Measurements from ENCODE around the gene SPEM1.

SPEM1 gene

GRCh38 chr17:7403043-7403726 is 16.9 kb upstream of the SPEM1 start:
- H3K27ac ChIP-seq (replicated peaks; ENCODE audit: low read length): peak overlapping the region; percentile 97
- H3K18ac ChIP-seq (ENCODE audit: low read length): peak overlapping the region; percentile 39
- H2AK5ac ChIP-seq (ENCODE audit: low read depth, low read length): no peak overlapping the region
- no peak overlapping the region for H4K8ac ChIP-seq (ENCODE audit: low read depth, low read length)
- H3K14ac ChIP-seq (ENCODE audit: low read length): no peak overlapping the region
- peaks cover 2 to 12% of the 10 kb centered on the region in 2 donors for H3K36me3 ChIP-seq (replicated peaks in 1 of 2; ENCODE audit: control insufficient read depth in 2 of 2, insufficient read depth in 2 of 2, low read length in 2 of 2)
- no peaks in the 10 kb centered on the region for H3K27me3 ChIP-seq (ENCODE audit: control insufficient read depth in 3 of 3, insufficient read depth in 3 of 3, low read depth in 1 of 3, low read length in 3 of 3)
- WGBS, 2 donors (ENCODE audit: extremely low coverage in 2 of 2, insufficient read length in 2 of 2, insufficient replicate concordance in 1 of 2): no CpG with 5 or more reads among the region's 16 CpGs
- no peaks in the 10 kb centered on the region for H3K9me3 ChIP-seq (replicated peaks in 1 of 2; ENCODE audit: control insufficient read depth in 2 of 2, insufficient read depth in 1 of 2, low read depth in 1 of 2, low read length in 2 of 2)
- peaks cover 10% of the 10 kb centered on the region for H3K79me1 ChIP-seq (ENCODE audit: low read depth, low read length)
- no peak overlapping the region for H3K4ac ChIP-seq (ENCODE audit: low read length)
- no peak overlapping the region for H3K23ac ChIP-seq (ENCODE audit: low read depth, low read length, poor library complexity)
- peak overlapping the region; percentile 82 for H2BK15ac ChIP-seq (ENCODE audit: low read length)
- H3K4me2 ChIP-seq (ENCODE audit: insufficient read depth, low read length, poor library complexity, severe bottlenecking): peak overlapping the region; percentile 72
- H3K4me1 ChIP-seq (ENCODE audit: control insufficient read depth in 2 of 2, insufficient read depth in 1 of 2, low read depth in 1 of 2, low read length in 2 of 2): peaks cover 14 to 25% of the 10 kb centered on the region in 2 donors
- peak overlapping the region; percentile 98 for H2BK5ac ChIP-seq (ENCODE audit: low read length)
- DNase-seq (ENCODE audit: low spot score): peak; percentile 67
- peak overlapping the region; percentile 74 to 88 for H3K4me3 ChIP-seq (ENCODE audit: low read length in 2 of 2)
- peak overlapping the region; percentile 32 for H4K91ac ChIP-seq (ENCODE audit: low read depth, low read length, poor library complexity)
- H2BK120ac ChIP-seq (ENCODE audit: low read depth, low read length): no peak overlapping the region
- H2BK12ac ChIP-seq (ENCODE audit: low read length): no peak overlapping the region
- H3K9ac ChIP-seq (ENCODE audit: low read depth, low read length, poor library complexity): peak overlapping the region; percentile 92
- H2AFZ ChIP-seq (ENCODE audit: low read length): peak overlapping the region; percentile 89

GRCh38 chr17:7403727-7403976 is 16.5 kb upstream of the SPEM1 start:
- Histone ChIP-seq H3K9ac (ENCODE audit: low read depth, low read length, poor library complexity) (peak overlapping the region; percentile 92), H2BK120ac (ENCODE audit: low read depth, low read length) (no peak overlapping the region), H2AK5ac (ENCODE audit: low read depth, low read length) (no peak overlapping the region), H3K4me2 (ENCODE audit: insufficient read depth, low read length, poor library complexity, severe bottlenecking) (peak overlapping the region; percentile 72), H3K9me3 (replicated peaks in 1 of 2; ENCODE audit: control insufficient read depth in 2 of 2, insufficient read depth in 1 of 2, low read depth in 1 of 2, low read length in 2 of 2) (no peaks in the 10 kb centered on the region), H3K4me1 (ENCODE audit: control insufficient read depth in 2 of 2, insufficient read depth in 1 of 2, low read depth in 1 of 2, low read length in 2 of 2) (peaks cover 14 to 25% of the 10 kb centered on the region in 2 donors), H2BK5ac (ENCODE audit: low read length) (peak overlapping the region; percentile 98), H3K4ac (ENCODE audit: low read length) (no peak overlapping the region), H4K91ac (ENCODE audit: low read depth, low read length, poor library complexity) (no peak overlapping the region), H3K27me3 (ENCODE audit: control insufficient read depth in 3 of 3, insufficient read depth in 3 of 3, low read depth in 1 of 3, low read length in 3 of 3) (no peaks in the 10 kb centered on the region), H3K27ac (replicated peaks; ENCODE audit: low read length) (peak overlapping the region; percentile 97), H3K23ac (ENCODE audit: low read depth, low read length, poor library complexity) (peak overlapping the region; percentile 96), H3K14ac (ENCODE audit: low read length) (no peak overlapping the region), H3K18ac (ENCODE audit: low read length) (peak overlapping the region; percentile 98), H3K36me3 (replicated peaks in 1 of 2; ENCODE audit: control insufficient read depth in 2 of 2, insufficient read depth in 2 of 2, low read length in 2 of 2) (peaks cover 5 to 17% of the 10 kb centered on the region in 2 donors), H2BK12ac (ENCODE audit: low read length) (no peak overlapping the region), H2AFZ (ENCODE audit: low read length) (peak overlapping the region; percentile 89), H3K4me3 (ENCODE audit: low read length in 2 of 2) (peak overlapping the region; percentile 74 to 88), H4K8ac (ENCODE audit: low read depth, low read length) (no peak overlapping the region), H3K79me1 (ENCODE audit: low read depth, low read length) (peaks cover 14% of the 10 kb centered on the region), H2BK15ac (ENCODE audit: low read length) (no peak overlapping the region)
- WGBS, 2 donors (ENCODE audit: extremely low coverage in 2 of 2, insufficient read length in 2 of 2, insufficient replicate concordance in 1 of 2): no CpG with 5 or more reads among the region's 13 CpGs
- no peak for DNase-seq (ENCODE audit: low spot score)

- Histone ChIP-seq H3K4me1 (ENCODE audit: control insufficient read depth in 2 of 2, insufficient read depth in 1 of 2, low read depth in 1 of 2, low read length in 2 of 2) (peaks cover 14 to 25% of the 10 kb centered on the region in 2 donors), H2BK120ac (ENCODE audit: low read depth, low read length) (peak within 1 kb of the TSS; percentile 91), H3K18ac (ENCODE audit: low read length) (peak within 1 kb of the TSS; percentile 98), H2BK5ac (ENCODE audit: low read length) (peak within 1 kb of the TSS; percentile 98), H3K27ac (replicated peaks; ENCODE audit: low read length) (peak within 1 kb of the TSS; percentile 97), H3K23ac (ENCODE audit: low read depth, low read length, poor library complexity) (peak within 1 kb of the TSS; percentile 96), H3K9ac (ENCODE audit: low read depth, low read length, poor library complexity) (peak within 1 kb of the TSS; percentile 92), H3K14ac (ENCODE audit: low read length) (peak within 1 kb of the TSS; percentile 38), H3K4me3 (ENCODE audit: low read length in 2 of 2) (peak within 1 kb of the TSS; percentile 74 to 97), H3K9me3 (replicated peaks in 1 of 2; ENCODE audit: control insufficient read depth in 2 of 2, insufficient read depth in 1 of 2, low read depth in 1 of 2, low read length in 2 of 2) (no peaks in the 10 kb centered on the region), H2AFZ (ENCODE audit: low read length) (peak within 1 kb of the TSS; percentile 89), H3K4me2 (ENCODE audit: insufficient read depth, low read length, poor library complexity, severe bottlenecking) (peak within 1 kb of the TSS; percentile 92), H2BK12ac (ENCODE audit: low read length) (no peak within 1 kb of the TSS), H2BK15ac (ENCODE audit: low read length) (peak within 1 kb of the TSS; percentile 89), H3K4ac (ENCODE audit: low read length) (no peak within 1 kb of the TSS), H3K36me3 (replicated peaks in 1 of 2; ENCODE audit: control insufficient read depth in 2 of 2, insufficient read depth in 2 of 2, low read length in 2 of 2) (peaks cover 10 to 22% of the 10 kb centered on the region in 2 donors), H4K8ac (ENCODE audit: low read depth, low read length) (no peak within 1 kb of the TSS), H3K27me3 (ENCODE audit: control insufficient read depth in 3 of 3, insufficient read depth in 3 of 3, low read depth in 1 of 3, low read length in 3 of 3) (no peaks in the 10 kb centered on the region), H2AK5ac (ENCODE audit: low read depth, low read length) (peak within 1 kb of the TSS; percentile 100), H4K91ac (ENCODE audit: low read depth, low read length, poor library complexity) (peak within 1 kb of the TSS; percentile 32), H3K79me1 (ENCODE audit: low read depth, low read length) (peaks cover 15% of the 10 kb centered on the region)
- DNase-seq (ENCODE audit: low spot score): peak; percentile 100
- no CpG with 5 or more reads among the region's 49 CpGs for WGBS, 2 donors (ENCODE audit: extremely low coverage in 2 of 2, insufficient read length in 2 of 2, insufficient replicate concordance in 1 of 2)
Measured at GRCh38 chr17:7403977-7404736, 16.0 kb upstream of the SPEM1 start, which contains the start of gene TMEM256. TMEM256 (minus strand) TSS chr17:7404097; CDS start chr17:7404084, 13 bp downstream.

All from neuronal stem cell (in vitro differentiated cells).